NB4 (cell line): ENCODE data around the gene TFAM.

ENCODE experiments used
- MYC ChIP-seq: IDR thresholded peaks from 2 replicates; pipeline ENCODE4 v1.6.1; 2011; ENCODE audit warnings: low read depth, low read length
- POLR2A ChIP-seq: IDR thresholded peaks from 2 replicates; pipeline ENCODE4 v1.6.1; 2011; ENCODE audit warnings: mild to moderate bottlenecking; ENCODE audit not compliant: insufficient read length; ENCODE audit errors: extremely low read depth
- TF ChIP-seq, protein P1 (sequence below): IDR thresholded peaks from one replicate; pipeline ENCODE4 v1.5.1; 2012; ENCODE audit warnings: low read depth, low read length

DNA sequence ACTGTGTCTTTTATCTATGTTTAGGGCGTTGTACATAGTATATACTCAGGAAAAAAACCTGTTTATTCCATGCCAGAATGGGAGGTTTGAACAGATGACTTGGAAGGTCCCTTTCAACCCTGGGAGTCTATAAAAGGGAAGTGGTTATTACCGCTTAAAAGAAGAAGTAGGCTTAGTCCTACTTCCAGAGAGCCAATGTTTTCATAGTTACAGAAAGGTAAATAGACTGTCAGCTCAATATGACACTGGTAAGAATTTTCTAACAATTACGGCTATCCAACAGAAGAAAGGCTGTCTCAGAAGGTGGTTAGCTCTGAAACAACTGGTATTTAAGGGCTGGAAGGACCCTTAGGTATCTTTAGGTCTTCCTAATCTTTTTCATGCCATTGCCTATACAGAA, 1.1 kb upstream of the TFAM start:
- TF ChIP-seq, protein P1, sequence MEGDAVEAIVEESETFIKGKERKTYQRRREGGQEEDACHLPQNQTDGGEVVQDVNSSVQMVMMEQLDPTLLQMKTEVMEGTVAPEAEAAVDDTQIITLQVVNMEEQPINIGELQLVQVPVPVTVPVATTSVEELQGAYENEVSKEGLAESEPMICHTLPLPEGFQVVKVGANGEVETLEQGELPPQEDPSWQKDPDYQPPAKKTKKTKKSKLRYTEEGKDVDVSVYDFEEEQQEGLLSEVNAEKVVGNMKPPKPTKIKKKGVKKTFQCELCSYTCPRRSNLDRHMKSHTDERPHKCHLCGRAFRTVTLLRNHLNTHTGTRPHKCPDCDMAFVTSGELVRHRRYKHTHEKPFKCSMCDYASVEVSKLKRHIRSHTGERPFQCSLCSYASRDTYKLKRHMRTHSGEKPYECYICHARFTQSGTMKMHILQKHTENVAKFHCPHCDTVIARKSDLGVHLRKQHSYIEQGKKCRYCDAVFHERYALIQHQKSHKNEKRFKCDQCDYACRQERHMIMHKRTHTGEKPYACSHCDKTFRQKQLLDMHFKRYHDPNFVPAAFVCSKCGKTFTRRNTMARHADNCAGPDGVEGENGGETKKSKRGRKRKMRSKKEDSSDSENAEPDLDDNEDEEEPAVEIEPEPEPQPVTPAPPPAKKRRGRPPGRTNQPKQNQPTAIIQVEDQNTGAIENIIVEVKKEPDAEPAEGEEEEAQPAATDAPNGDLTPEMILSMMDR = no peak
- TF ChIP-seq POLR2A (no peak), MYC (0 out of 2 replicates have a peak, but pooled peaks have one; percentile 22)
